Prostate gland (tissue), 2 donors: Measurements from ENCODE around the gene PLPPR4.

Experiments used
- POLR2A ChIP-seq: fragments of 450-650 bp; IDR thresholded peaks from one replicate; pipeline ENCODE4 v1.6.1; 2016; ENCODE audit warnings: antibody characterized with exemption, mild to moderate bottlenecking
- POLR2AphosphoS5 ChIP-seq: sonication (generic); formaldehyde crosslinking; IDR thresholded peaks from one replicate; pipeline ENCODE4 v1.6.1; 2017; ENCODE audit warnings: antibody characterized with exemption
- TF ChIP-seq, protein P1 (sequence below), 4 experiments: fragments of 200-600 bp in 2 of 4; fragments of 450-650 bp in 2 of 4; sonication (generic) in 2 of 4; IDR thresholded peaks; 1 replicate in 3 of 4; 2 replicates in 1 of 4; pipeline ENCODE4 v1.5.1; 2016 to 2019; ENCODE audit warnings: antibody characterized with exemption in 4 of 4, mild to moderate bottlenecking in 2 of 4, moderate library complexity in 2 of 4

DNA sequence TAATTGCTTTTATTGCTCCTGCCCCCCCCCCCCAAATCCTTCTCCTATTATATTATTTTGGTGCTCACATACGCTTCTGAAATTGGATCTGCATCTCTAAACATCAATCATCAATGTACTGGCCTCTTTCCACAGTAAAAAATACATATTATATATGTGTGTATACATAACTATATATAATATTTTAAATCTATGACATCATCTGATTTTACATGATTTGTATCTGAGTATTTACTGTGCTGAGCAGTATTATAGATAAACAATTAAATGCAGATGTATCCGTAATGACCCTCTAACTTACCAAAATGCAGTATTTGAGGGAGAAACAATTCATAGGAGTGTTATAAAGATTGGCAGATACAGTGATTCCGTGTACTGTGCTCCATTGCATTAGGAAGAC is 832 bp downstream of the PLPPR4 start:
- TF ChIP-seq, protein P1, sequence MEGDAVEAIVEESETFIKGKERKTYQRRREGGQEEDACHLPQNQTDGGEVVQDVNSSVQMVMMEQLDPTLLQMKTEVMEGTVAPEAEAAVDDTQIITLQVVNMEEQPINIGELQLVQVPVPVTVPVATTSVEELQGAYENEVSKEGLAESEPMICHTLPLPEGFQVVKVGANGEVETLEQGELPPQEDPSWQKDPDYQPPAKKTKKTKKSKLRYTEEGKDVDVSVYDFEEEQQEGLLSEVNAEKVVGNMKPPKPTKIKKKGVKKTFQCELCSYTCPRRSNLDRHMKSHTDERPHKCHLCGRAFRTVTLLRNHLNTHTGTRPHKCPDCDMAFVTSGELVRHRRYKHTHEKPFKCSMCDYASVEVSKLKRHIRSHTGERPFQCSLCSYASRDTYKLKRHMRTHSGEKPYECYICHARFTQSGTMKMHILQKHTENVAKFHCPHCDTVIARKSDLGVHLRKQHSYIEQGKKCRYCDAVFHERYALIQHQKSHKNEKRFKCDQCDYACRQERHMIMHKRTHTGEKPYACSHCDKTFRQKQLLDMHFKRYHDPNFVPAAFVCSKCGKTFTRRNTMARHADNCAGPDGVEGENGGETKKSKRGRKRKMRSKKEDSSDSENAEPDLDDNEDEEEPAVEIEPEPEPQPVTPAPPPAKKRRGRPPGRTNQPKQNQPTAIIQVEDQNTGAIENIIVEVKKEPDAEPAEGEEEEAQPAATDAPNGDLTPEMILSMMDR (IDR thresholded peaks at IDR 0.05) = no peak
- TF ChIP-seq POLR2AphosphoS5 = no peak
- TF ChIP-seq POLR2A = no peak
